IMR-90 (cell line): ENCODE data around the gene SNX33. TPM values are rescaled to one million over a fixed set of nuclear protein-coding genes. Genes with fewer than 3 reads are reported as not detected.

Experiments used
- ATAC-seq: fragments of 200-7000 bp; cut with Tn5 transposase; 2 replicates; pipeline ENCODE4 v1.9.1; 2020; ENCODE audit warnings: low read depth, mild to moderate bottlenecking, moderate library complexity
- BruUV-seq: library from RNA; stranded (reverse); fragments of 400-500 nt; replicated peaks from 2 replicates; lab custom pipeline; 2021; lab: Mats Ljungman, UMichigan
- CTCF ChIA-PET: fragments of 300-600 bp; formaldehyde crosslinking; extraction: SDS; loops from one replicate; lab custom pipeline; 2021; ENCODE audit warnings: antibody characterized with exemption; lab: Yijun Ruan, JAX
- POLR2A ChIA-PET: fragments of 300-600 bp; sonication (Branson Sonifier 250); formaldehyde crosslinking; loops from one replicate; lab custom pipeline; 2022; ENCODE audit warnings: antibody characterized with exemption; ENCODE audit not compliant: unreplicated experiment; lab: Charles Lee
- DNase-seq: peaks from one replicate; pipeline ENCODE4 v3.0.0; 2013
- H2AFZ ChIP-seq: replicated peaks from 2 replicates; pipeline ENCODE3; 2013; ENCODE audit warnings: low read length, mild to moderate bottlenecking; ENCODE audit not compliant: poor library complexity
- H2AK5ac ChIP-seq: 2 replicates; pipeline ENCODE4 v1.6.1; 2013; ENCODE audit warnings: low read depth, low read length, inconsistent platforms
- H2AK9ac ChIP-seq: replicated peaks from 2 replicates; pipeline ENCODE3; 2013; ENCODE audit warnings: mild to moderate bottlenecking, low read depth, low read length, moderate library complexity; ENCODE audit not compliant: poor library complexity
- H2BK120ac ChIP-seq: 2 replicates; pipeline ENCODE4 v1.6.1; 2013; ENCODE audit warnings: low read depth, low read length, inconsistent platforms
- H2BK15ac ChIP-seq: 3 replicates; pipeline ENCODE4 v1.6.1; 2013; ENCODE audit warnings: low read depth, low read length, inconsistent platforms
- H2BK20ac ChIP-seq: 2 replicates; pipeline ENCODE4 v1.6.1; 2013; ENCODE audit warnings: low read depth, mild to moderate bottlenecking, inconsistent platforms, low read length, moderate library complexity
- H2BK5ac ChIP-seq: 2 replicates; pipeline ENCODE4 v1.6.1; 2013; ENCODE audit warnings: mild to moderate bottlenecking, low read depth, low read length, inconsistent platforms; ENCODE audit not compliant: poor library complexity, severe bottlenecking
- H3K14ac ChIP-seq: replicated peaks from 2 replicates; pipeline ENCODE4 v1.6.1; 2013; ENCODE audit warnings: low read depth, low read length, inconsistent platforms
- H3K18ac ChIP-seq: 2 replicates; pipeline ENCODE4 v1.6.1; 2013; ENCODE audit warnings: low read depth, low read length, control low read depth
- H3K23ac ChIP-seq: 2 replicates; pipeline ENCODE4 v1.6.1; 2013; ENCODE audit warnings: low read depth, low read length, inconsistent platforms
- H3K27ac ChIP-seq: 2 replicates; pipeline ENCODE4 v1.5.1; 2013; ENCODE audit warnings: mild to moderate bottlenecking, control low read depth, low read length; ENCODE audit not compliant: insufficient read depth
- H3K27me3 ChIP-seq: 2 replicates; pipeline ENCODE4 v1.6.1; 2013; ENCODE audit warnings: low read length; ENCODE audit not compliant: control insufficient read depth, insufficient read depth
- H3K36me3 ChIP-seq: 2 replicates; pipeline ENCODE4 v1.6.1; 2013; ENCODE audit warnings: low read length, mixed read lengths; ENCODE audit not compliant: control insufficient read depth, insufficient read depth
- H3K4ac ChIP-seq: 2 replicates; pipeline ENCODE4 v1.6.1; 2013; ENCODE audit warnings: low read depth, low read length, inconsistent platforms
- H3K4me1 ChIP-seq: 2 replicates; pipeline ENCODE4 v1.6.1; 2013; ENCODE audit warnings: low read length, mixed read lengths; ENCODE audit not compliant: control insufficient read depth, insufficient read depth
- H3K4me2 ChIP-seq: 2 replicates; pipeline ENCODE4 v1.6.1; 2013; ENCODE audit warnings: low read depth, mild to moderate bottlenecking, control low read depth, low read length, moderate library complexity
- H3K4me3 ChIP-seq: 2 replicates; pipeline ENCODE4 v1.5.1; 2013; ENCODE audit warnings: low read depth, mild to moderate bottlenecking, control low read depth, low read length, moderate library complexity; ENCODE audit not compliant: insufficient read depth
- H3K56ac ChIP-seq: 2 replicates; pipeline ENCODE4 v1.6.1; 2013; ENCODE audit warnings: low read length, inconsistent platforms; ENCODE audit not compliant: insufficient read depth; ENCODE audit errors: extremely low read depth
- H3K79me1 ChIP-seq, 2 experiments: 2 replicates each; pipeline ENCODE4 v1.6.1; 2013; ENCODE audit warnings: low read length in 2 of 2, inconsistent platforms in 1 of 2, low read depth in 1 of 2
- H3K9ac ChIP-seq: 2 replicates; pipeline ENCODE4 v1.6.1; 2013; ENCODE audit warnings: low read depth, low read length, control low read depth
- H3K9me1 ChIP-seq: 2 replicates; pipeline ENCODE4 v1.6.1; 2013; ENCODE audit warnings: low read length, inconsistent platforms; ENCODE audit not compliant: insufficient read depth
- H3K9me3 ChIP-seq: 2 replicates; pipeline ENCODE4 v1.6.1; 2013; ENCODE audit warnings: low read length; ENCODE audit not compliant: control insufficient read depth, insufficient read depth
- H4K20me1 ChIP-seq: 2 replicates; pipeline ENCODE4 v1.6.1; 2013; ENCODE audit warnings: low read length, inconsistent platforms; ENCODE audit not compliant: insufficient read depth
- H4K5ac ChIP-seq: 2 replicates; pipeline ENCODE4 v1.6.1; 2013; ENCODE audit warnings: mild to moderate bottlenecking, low read depth, low read length, control low read depth
- H4K8ac ChIP-seq, 2 experiments: 2 replicates each; pipeline ENCODE4 v1.6.1; 2013; ENCODE audit warnings: low read depth in 2 of 2, low read length in 2 of 2, control low read depth in 1 of 2, inconsistent platforms in 1 of 2
- H4K91ac ChIP-seq: 2 replicates; pipeline ENCODE4 v1.6.1; 2013; ENCODE audit warnings: low read depth, low read length, inconsistent platforms; ENCODE audit not compliant: insufficient read depth
- MAFK ChIP-seq: IDR thresholded peaks from 2 replicates; pipeline ENCODE4 v1.6.1; 2012; ENCODE audit warnings: low read depth, low read length, improper control_type of control experiment
- WGBS, 2 experiments: methylation state at CpG; one replicate each; pipeline versions ENCODE4 v1.1.5 to v1.1.7; 2013; ENCODE audit warnings: missing lambda C conversion rate in 2 of 2; ENCODE audit not compliant: insufficient read length in 1 of 2; ENCODE audit errors: extremely low coverage in 2 of 2; 5-methylcytosine and 5-hydroxymethylcytosine counted together
- dilution Hi-C: fragments of 300-500 bp; cut with HindIII; formaldehyde crosslinking; loops from one replicate; pipeline ENCODE4 v1.14.3; 2018; ENCODE audit warnings: low sequenced_read_pairs; ENCODE audit not compliant: unreplicated experiment
- in situ Hi-C: fragments of 300-500 bp; cut with MboI; formaldehyde crosslinking; loops from 3 replicates; pipeline ENCODE4 v1.14.3; 2019; ENCODE audit warnings: low sequenced_read_pairs, inconsistent platforms, mixed read lengths
- intact Hi-C: fragments of 100-400 bp; cut with micrococcal nuclease; formaldehyde crosslinking; loops from 2 replicates; pipeline ENCODE4 v1.10.0; 2022
- polyA plus RNA-seq, 3 experiments: library from polyadenylated mRNA; depleted of rRNA; stranded (reverse); fragments of >200 nt; gene quantifications; 2 replicates each; pipeline ENCODE4 v1.2.3, GENCODE V29; 2012; ENCODE audit warnings: low replicate concordance in 1 of 3
- total RNA-seq: library from RNA; depleted of rRNA; stranded (reverse); fragments of >200 nt; gene quantifications from 2 replicates; pipeline ENCODE4 v1.2.3, GENCODE V29; 2012

SNX33 gene
- total and polyA plus RNA-seq, 2 of the 4 experiments (the other 2 are of a cell fraction) = 12.7 to 14.6 TPM

DNA sequence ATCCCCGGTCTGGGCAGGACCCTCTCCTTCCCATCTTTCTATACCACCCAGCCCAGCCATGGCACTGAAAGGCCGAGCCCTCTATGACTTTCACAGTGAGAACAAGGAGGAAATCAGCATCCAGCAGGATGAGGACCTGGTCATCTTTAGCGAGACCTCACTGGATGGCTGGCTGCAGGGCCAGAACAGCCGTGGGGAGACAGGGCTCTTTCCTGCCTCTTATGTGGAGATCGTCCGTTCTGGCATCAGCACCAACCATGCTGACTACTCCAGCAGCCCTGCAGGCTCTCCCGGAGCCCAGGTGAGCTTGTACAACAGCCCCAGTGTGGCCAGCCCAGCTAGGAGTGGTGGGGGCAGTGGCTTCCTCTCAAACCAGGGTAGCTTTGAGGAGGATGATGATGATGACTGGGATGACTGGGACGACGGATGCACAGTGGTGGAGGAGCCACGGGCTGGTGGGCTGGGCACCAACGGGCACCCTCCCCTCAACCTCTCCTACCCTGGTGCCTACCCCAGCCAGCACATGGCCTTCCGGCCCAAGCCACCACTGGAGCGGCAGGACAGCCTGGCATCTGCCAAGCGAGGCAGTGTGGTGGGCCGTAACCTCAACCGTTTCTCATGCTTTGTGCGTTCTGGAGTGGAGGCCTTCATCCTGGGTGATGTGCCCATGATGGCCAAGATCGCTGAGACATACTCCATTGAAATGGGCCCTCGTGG, 1.5 kb downstream of the SNX33 start:
- H3K4me1 ChIP-seq = peaks cover 44% of the 10 kb centered on the region
- peak overlapping the region; percentile 97 for H4K91ac ChIP-seq
- POLR2A ChIA-PET = interaction anchor here (1.0 kb wide), 2 partner anchors 12 to 196 kb away, joined by 3 to 12 read pairs; no protein-coding TSS in a partner anchor
- H3K9ac ChIP-seq = peak overlapping the region; percentile 99
- H2AK5ac ChIP-seq = peak overlapping the region; percentile 87
- H2BK15ac ChIP-seq = peak overlapping the region; percentile 55; the same call in 1 of the 3 replicates
- peak overlapping the region; percentile 93; the same call in 1 of the 2 replicates for H3K56ac ChIP-seq
- no peaks in the 10 kb centered on the region for H3K27me3 ChIP-seq
- H3K27ac ChIP-seq = peak overlapping the region; percentile 94
- no peak overlapping the region for H4K5ac ChIP-seq
- intact Hi-C loops = no loop called here
- H3K14ac ChIP-seq = peak overlapping the region; percentile 99
- no TSS peak for BruUV-seq
- H2BK20ac ChIP-seq = 0 out of 2 replicates have a peak overlapping the region, but pooled peaks have one; percentile 3
- peaks cover 54% of the 10 kb centered on the region for H4K20me1 ChIP-seq
- H3K79me1 ChIP-seq = peaks cover 29 to 83% of the 10 kb centered on the region in 2 experiments
- WGBS, 2 experiments = 85% methylated on average over 4 of the region's 19 CpGs; no CpG with 5 or more reads in 1 of the 2 experiments
- no peaks in the 10 kb centered on the region for H3K9me3 ChIP-seq
- ATAC-seq = no peak
- H3K36me3 ChIP-seq = peaks cover 32% of the 10 kb centered on the region
- H3K4ac ChIP-seq = peak overlapping the region; percentile 98
- CTCF ChIA-PET = no interaction called here
- peak overlapping the region; percentile 99 for H3K23ac ChIP-seq
- peak overlapping the region; percentile 64; the same call in 1 of the 2 replicates for H2BK120ac ChIP-seq
- TF ChIP-seq MAFK = no peak
- H2AK9ac ChIP-seq = peak overlapping the region; percentile 100
- H2AFZ ChIP-seq = peak overlapping the region; percentile 94
- H3K9me1 ChIP-seq = peaks cover 38% of the 10 kb centered on the region
- dilution Hi-C loops = no loop called here
- H4K8ac ChIP-seq = peak overlapping the region; percentile 91 to 95; a peak in 3 of 4 replicates
- in situ Hi-C loops = no loop called here
- peak overlapping the region; percentile 95 for H2BK5ac ChIP-seq
- DNase-seq = no peak
- peak overlapping the region; percentile 88 for H3K4me3 ChIP-seq
- H3K18ac ChIP-seq = no peak overlapping the region
- peak overlapping the region; percentile 92 for H3K4me2 ChIP-seq
